Memory B cell (primary cell): ENCODE results near the gene PDHA2.

Experiments
- ATAC-seq: fragments of 150-1000 bp; cut with Tn5 transposase; 2 replicates; pipeline ENCODE4 v1.10.0; 2021; ENCODE audit warnings: low read depth, mild to moderate bottlenecking, moderate library complexity
- DNase-seq, 2 donors: peaks; one replicate each; pipeline ENCODE4 v3.0.0; 2022; ENCODE audit warnings: low spot score in 2 of 2
- H3K27ac Mint-ChIP-seq: one replicate; pipeline ENCODE4 v1.8.0; 2022; ENCODE audit warnings: mild to moderate bottlenecking, moderate library complexity, mixed read lengths
- H3K27me3 Mint-ChIP-seq: one replicate; pipeline ENCODE4 v1.8.0; 2022; ENCODE audit warnings: mixed read lengths
- H3K36me3 Mint-ChIP-seq: one replicate; pipeline ENCODE4 v1.8.0; 2022; ENCODE audit warnings: mild to moderate bottlenecking, mixed read lengths
- H3K4me1 Mint-ChIP-seq: one replicate; pipeline ENCODE4 v1.8.0; 2022; ENCODE audit warnings: mixed read lengths
- H3K4me3 Mint-ChIP-seq: one replicate; pipeline ENCODE4 v1.8.0; 2022; ENCODE audit warnings: mild to moderate bottlenecking, moderate library complexity, mixed read lengths
- H3K9me3 Mint-ChIP-seq: one replicate; pipeline ENCODE4 v1.8.0; 2022; ENCODE audit warnings: mixed read lengths

PDHA2 gene

GRCh38 chr4:95869961-95870500 is 30.1 kb downstream of the PDHA2 start:
- ATAC-seq, result no peak
- Mint-ChIP-seq H3K4me1 (no peaks in the 10 kb centered on the region), H3K27ac (no peak overlapping the region), H3K36me3 (no peaks in the 10 kb centered on the region), H3K27me3 (no peaks in the 10 kb centered on the region), H3K4me3 (no peak overlapping the region), H3K9me3 (peaks cover 8% of the 10 kb centered on the region)
- no peak for DNase-seq

- Mint-ChIP-seq H3K4me3 (no peak overlapping the region), H3K27ac (no peak overlapping the region), H3K9me3 (peaks cover 7% of the 10 kb centered on the region), H3K36me3 (no peaks in the 10 kb centered on the region), H3K4me1 (no peaks in the 10 kb centered on the region), H3K27me3 (no peaks in the 10 kb centered on the region)
- DNase-seq (no peak), ATAC-seq (no peak)
Observed at GRCh38 chr4:95877636-95878035, 37.7 kb downstream of the PDHA2 start.

- Mint-ChIP-seq H3K4me3 (no peak overlapping the region), H3K9me3 (peaks cover 8% of the 10 kb centered on the region), H3K4me1 (no peaks in the 10 kb centered on the region), H3K27ac (no peak overlapping the region), H3K36me3 (no peaks in the 10 kb centered on the region), H3K27me3 (no peaks in the 10 kb centered on the region)
- ATAC-seq (no peak), DNase-seq (no peak)
Observed at GRCh38 chr4:95887551-95887950, 47.7 kb downstream of the PDHA2 start.

DNA sequence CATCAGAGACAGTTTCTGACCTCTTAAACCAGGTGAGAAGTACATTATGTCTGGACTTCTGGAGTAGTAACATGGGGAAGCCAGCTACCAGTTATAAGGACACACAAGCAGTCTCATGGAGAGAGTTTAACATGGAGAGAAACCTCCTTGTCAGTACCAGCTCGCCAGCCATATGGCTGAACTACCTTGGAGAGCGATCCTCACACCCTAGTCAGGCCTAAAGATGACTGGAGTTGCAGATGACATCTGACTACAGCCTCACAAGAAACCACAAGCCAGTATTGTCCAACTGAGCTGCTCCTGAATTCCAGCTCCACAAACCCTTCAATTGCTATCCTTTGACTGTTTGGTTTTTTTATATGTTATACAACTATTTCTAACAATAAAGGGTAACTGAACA is 49.8 kb downstream of the PDHA2 start:
- H3K4me3 Mint-ChIP-seq, result no peak overlapping the region
- H3K27ac Mint-ChIP-seq, result no peak overlapping the region
- H3K4me1 Mint-ChIP-seq, result no peaks in the 10 kb centered on the region
- no peak for ATAC-seq
- DNase-seq, result no peak
- H3K36me3 Mint-ChIP-seq, result no peaks in the 10 kb centered on the region
- H3K27me3 Mint-ChIP-seq, result no peaks in the 10 kb centered on the region
- peaks cover 5% of the 10 kb centered on the region for H3K9me3 Mint-ChIP-seq
